ENCODE results near the gene KCNMA1.

Gene KCNMA1

DNA sequence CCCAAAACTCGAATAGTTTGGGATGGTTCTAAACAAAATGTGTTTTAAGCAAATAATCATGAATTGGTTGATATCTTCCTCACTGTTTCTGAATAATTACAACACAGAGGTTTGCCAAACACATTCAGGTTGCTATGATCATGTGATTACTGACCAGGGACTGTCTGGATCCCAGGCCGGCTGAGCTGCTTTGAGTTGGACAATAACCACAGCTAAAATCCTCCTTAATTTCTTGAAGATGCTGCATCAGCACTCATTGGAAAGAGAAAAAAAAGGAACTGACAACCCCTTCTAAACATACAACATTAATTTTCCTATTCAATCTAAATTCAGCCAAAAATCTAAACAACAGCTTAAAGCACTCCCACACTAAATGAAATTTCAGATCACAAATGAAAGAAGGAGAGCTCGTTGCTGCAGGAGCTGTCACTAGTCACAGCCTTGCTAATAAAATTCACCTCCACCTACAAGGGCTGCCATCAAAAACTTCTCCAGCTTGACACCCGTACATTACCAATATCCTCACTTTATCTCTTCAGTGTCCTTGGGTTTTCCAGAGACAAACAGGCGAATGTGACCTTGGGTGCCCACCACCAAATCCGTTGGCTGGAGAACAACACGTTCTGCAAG is 560.2 kb downstream of the KCNMA1 start:
- DNase-seq (ENCODE audit: low read depth), result no peak

DNA sequence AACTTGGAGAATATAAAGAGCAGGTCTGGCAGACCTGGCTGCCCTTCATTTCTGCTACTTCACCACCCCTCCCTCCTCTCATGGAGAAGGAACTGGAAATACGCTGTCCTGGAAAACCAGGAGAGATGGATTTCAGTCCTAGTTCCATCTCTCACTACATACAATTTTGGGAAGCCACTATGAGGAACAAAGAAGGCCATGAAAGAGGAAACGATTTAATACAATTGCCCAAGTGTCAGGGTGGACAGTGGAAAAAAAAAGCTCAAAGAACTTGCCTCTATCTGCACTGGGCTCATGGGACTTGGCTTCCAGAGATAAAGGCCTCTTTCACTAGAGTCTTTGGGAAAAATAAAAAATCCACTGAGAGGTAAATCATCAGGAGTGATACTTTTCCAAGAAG is 561.7 kb downstream of the KCNMA1 start:
- DNase-seq (ENCODE audit: low read depth), result no peak

DNA sequence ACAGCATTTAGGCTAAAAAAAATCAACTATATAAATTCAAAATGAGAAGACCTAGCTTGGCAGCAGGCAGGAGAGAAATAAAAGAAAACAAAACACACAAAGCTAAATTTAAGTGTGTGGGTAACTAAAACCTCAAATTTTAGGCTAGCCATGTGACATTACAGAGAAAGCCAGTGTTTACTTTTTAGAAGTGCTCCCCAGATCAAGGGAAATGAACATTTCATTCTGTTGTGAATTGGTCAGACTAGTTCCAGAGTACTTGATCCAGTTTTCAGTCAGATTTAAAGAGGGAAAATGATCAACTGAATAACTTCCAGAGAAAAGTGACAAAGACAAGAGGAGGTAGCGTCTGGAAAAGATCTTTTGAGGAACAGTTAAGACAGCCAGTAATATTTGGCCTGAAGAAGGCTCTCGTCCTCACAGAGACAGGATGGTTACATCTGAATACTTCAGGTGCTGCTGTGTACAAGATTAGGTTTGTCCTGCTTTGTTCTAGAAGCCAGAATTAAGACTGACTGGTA is 563.4 kb downstream of the KCNMA1 start:
- DNase-seq (ENCODE audit: low read depth), result no peak

DNA sequence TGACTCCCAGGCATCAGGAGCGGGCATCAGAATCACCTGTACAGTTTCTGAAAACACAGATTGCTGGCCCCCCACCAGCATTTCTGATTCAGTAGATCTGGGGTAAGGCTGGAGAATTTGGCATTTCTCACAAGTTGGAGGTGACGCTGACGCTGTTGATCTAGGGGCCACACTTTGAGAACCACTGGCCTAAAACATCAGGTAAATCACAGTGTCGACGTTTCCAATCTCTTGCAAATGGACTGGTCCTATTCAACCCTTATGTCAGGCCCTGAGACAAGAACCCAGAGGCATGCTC is 564.0 kb downstream of the KCNMA1 start:
- no peak for DNase-seq (ENCODE audit: low read depth)

DNA sequence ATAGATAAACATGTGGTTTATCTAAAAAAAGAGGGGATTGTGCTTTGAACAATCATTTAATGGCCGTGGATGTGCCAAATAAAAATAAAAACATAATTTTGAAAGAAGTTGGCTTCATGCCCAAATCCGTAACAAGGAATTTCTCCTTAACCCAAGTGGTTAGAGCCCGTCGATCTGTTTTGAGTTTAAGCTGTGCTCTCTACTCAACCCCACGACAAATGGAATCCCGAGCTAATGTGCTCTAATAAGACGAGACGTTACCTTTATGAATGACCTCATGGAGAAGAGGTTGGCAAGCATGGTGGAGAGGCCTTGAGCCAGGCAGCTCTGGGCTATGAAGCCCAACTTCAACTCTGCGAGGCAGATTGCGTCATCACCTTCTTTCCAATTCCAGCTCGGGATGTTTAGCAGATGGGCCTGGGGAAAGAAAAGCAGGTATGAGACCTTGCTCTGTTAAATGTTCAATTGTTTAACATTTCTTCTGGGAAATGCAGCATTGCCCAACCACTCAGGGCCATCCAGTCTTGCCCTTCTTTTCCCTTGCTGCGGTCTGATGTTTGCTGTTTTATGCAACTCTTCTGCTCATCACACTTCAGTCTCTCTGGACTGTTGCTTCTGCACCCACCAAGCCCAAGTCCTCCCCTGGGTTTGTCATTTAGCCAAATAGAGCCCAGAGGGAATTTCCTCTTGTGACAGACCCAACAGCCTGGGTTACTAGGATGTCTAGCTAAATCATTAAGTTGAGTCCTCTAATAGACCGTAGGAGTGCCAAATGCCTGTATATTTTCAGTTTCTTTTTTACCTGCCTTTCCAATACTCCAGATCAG is 564.6 kb downstream of the KCNMA1 start:
- no peak for DNase-seq (ENCODE audit: low read depth)

DNA sequence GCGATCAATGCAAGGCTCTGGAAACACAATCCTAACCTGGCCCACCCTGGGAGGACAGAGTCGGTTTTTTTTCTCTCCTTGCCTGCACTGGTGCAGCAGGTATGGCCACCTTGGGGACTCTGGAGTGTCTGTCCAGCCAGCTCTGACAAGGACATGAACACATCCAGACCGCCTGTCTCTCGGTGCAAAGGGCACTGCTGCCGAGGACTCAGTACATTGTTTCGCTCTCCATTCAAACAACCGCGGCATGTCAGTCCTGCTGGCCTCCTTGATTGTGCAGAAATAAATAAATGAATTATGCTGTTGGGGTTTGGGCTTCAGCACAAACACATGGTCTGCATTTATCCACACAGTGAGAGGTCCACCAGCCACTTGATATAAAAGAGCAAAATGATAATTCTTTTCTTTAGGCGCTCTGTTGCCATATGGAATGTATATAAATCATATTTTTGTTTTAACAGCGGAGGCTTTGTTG is 565.2 kb downstream of the KCNMA1 start:
- no peak for DNase-seq (ENCODE audit: low read depth)

DNA sequence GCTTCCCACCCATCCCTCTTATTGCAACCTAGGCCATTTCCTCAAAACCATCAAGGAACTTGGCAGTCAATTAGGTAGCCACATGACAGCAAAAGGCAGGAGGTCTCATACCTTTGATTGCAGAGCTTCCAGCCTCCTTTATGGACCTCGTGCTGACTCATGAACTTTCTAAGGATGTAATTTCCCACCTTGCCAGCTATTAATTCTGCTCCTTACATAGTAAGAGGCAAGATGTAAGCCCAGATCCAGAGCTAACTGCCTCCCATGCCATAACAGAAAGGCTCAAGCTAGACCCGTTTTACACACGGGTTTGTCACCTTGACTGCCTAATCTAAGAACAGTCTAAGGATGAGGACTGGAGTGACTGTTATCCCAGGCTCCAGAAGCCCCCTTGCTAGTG is 565.7 kb downstream of the KCNMA1 start:
- no peak for DNase-seq (ENCODE audit: low read depth)

DNA sequence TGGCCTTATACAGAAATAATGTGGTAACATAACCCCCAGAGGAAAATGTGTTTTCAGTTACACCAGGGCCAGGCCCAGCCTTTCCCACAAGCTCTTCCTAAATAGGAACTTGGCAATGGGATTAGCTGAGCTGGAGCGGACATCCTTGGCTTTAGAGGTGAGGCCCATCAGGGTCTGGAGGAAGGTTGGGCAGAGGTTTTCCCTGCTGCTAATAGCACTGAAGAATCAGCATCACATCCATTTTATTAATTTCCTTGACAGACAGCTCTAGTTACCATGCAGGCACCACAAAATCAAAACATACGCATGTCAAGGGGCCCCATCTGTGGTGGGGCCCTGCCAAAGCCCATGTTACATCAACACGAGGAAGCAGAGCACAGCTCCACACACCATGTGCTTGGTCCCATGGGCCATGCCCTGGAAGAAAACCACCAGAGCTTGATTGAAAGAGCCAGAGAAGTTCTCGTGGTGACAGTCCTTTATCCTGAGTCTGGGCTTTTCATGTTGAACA is 566.6 kb downstream of the KCNMA1 start:
- no peak for DNase-seq (ENCODE audit: low read depth)

DNA sequence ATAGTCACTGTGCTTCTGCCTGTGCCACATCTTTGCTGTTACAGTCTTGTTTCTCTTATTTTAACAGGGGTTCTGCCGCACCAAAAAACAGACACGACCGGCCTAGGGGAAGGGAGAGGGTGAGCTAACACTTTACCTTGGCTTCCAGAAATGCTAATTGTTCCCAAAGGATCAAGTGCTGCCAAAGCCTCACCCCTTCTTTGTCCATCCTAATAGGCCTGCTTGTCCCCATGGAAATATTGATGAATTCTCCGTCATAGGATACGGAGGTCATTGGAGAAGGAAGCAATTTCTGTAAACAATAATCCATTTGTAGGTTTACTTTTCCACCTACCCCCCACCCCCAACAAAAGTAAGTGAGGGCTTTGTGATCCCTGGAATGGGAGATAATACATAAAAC is 567.3 kb downstream of the KCNMA1 start:
- no peak for DNase-seq (ENCODE audit: low read depth)

DNA sequence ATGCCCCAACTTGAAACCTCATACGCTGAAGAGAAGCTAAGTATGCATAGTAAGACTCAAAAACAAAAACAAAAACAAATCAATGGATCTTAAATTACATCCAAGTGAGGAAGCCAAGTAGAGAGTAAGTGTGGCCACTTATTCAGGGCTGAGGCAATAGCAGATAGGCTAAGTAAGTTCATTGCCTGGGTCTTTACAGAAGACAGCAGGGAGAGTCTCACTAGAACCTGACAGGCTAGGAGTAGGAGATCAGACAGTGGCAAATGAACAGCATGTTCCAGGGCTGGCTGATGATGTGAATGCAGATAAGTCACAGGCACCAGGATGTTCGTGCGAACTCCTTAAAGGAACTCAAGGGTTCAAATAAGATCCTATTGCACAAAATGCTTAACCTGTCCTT is 568.6 kb downstream of the KCNMA1 start:
- no peak for DNase-seq (ENCODE audit: low read depth)

DNA sequence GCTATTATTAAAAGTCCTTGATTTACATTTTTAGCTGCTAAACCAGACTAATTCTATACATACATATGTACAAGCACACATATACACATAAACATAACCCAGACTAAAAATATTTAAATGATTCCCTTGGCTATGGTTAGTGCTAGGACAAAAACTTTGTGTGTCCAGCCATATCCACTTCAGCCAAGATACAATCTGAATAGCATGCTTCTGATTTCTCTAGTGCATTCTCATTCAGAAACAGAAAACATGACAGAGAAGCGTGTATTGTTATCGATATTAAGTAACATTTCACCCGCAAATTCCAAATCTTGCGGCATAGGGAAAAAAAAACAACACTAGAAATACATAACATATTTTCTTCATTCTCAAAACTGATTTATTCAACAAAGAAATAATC is 569.3 kb downstream of the KCNMA1 start:
- DNase-seq (ENCODE audit: low read depth), result no peak

DNA sequence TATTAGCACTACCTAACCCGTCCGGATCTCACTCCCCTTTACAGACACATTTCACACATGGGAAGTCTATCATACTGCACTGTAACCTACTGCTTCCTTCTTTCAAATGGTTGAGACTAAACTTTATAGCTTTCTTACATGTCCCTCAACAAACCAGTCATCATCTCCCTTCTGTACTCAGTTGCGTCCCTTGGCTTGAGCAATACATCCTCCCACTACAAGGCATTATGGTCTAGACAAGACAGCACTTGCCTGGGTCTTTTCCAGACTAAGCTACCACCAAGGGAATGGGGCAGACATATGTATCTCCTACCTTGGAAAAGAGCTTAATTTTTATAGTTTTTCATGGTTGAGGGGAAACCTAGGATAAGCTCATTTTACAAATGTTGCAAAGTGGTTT is 575.2 kb downstream of the KCNMA1 start:
- no peak for DNase-seq (ENCODE audit: low read depth)

DNA sequence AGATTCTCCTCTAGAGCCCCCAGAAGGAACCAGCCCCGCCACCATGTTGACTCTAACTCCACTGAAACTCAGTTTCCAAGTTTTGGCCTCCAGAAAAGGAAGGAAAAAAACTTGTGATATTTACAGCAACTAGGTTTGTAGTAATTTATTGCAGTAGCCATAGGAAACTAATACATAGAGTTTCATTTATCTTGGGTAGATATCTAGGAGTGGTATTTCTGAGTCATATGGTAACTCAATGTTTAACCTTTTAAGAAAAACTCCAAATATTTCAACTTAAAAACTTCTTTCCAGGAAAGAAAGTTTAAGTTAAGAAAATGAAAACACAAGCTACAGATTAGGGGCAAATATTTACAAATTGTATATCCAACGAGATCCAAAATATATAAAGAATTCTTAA is 576.7 kb downstream of the KCNMA1 start:
- DNase-seq (ENCODE audit: low read depth), result no peak

DNA sequence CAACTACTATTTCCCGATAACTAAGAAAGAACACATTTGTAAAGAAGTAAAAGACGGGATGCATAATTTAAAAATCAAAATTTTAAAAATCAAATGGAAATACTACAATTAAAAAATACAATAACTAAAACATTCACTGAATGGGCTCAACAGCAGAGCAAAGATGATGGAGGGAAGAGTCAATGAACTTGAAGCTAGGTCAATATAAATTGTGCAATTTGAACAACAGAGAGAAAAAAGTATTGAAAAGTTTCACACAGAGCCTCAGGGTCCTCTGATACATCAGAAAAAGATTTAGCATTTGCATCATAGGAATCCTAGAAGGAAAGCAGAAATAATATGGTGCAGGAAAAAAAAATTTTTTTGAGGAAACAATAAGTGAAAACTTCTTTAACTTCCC is 581.0 kb downstream of the KCNMA1 start:
- DNase-seq (ENCODE audit: low read depth), result no peak

DNA sequence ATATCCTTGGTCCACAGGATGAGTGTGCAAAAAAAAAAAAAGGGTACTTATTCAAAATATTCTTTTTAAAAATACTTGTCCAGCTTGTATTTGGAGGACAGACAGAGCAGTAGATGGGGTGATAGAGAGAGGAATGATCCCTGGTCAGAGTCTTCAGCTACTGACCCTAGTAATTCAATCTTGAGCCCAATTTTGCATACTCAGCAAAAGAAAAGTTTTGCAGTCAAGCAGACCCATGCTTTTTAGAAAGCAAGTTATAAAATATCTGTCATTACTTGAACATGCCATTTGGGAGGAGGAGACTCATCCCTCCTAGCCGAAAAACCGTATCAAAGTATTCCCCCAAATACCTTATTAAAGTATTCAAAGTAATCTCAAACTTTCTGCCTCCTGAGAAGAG is 585.0 kb downstream of the KCNMA1 start:
- no peak for DNase-seq (ENCODE audit: low read depth)

DNA sequence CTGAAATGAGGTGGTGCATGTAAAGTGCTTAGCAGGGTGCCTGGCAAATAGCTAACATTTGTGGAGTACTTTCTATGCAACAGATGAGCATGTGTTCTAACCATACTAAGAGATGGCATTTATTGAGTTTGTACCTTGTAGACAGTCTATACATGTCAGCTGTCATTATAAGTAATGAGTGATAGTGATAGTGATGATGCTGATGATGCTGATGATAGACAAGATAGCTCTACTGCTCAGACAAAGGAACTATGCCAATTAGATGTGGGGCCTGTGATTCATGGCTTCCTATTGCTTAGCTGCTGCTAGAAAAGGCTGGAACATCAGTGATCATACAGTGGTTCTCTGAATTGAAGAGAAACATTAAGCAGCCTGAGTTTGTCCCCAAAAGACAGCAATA is 585.8 kb downstream of the KCNMA1 start:
- no peak for DNase-seq (ENCODE audit: low read depth)

DNA sequence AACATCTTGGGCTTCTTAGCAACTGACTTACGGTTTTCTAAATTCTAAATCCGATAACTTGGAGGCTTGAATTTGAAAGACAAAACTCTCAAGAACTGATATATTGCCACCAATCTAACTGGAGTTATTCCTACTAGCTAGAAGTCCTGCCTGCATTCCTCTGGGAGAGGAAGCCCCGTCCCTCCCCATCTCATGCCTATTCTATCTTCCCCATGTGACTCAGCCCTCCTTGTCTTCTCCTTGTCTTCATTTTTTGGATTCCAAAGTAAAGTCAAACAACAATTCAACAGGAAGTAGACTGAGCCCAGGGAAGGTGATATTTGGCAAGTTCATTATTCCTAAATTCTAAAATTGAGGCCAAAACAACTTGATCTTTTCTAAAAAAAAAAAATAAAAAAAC is 587.7 kb downstream of the KCNMA1 start:
- no peak for DNase-seq (ENCODE audit: low read depth)

DNA sequence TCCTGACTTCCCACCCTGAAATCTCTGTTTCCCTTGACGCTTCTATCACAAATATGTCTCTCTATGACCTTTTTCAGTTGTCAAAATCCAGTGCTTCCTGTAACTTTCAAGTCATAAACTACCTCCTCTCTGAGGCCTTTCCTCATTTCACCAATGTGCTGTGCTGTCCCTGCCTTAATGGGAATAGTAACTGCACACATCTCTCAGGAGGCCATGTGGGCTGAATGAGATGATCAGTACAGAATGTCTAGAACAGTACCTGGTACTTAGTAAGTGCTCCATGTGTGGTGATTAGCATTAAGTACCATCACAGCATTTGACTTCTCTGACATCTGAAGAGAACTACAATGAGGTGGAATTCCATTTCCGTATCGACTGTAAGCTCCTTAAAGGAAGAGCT is 588.5 kb downstream of the KCNMA1 start:
- no peak for DNase-seq (ENCODE audit: low read depth)

DNA sequence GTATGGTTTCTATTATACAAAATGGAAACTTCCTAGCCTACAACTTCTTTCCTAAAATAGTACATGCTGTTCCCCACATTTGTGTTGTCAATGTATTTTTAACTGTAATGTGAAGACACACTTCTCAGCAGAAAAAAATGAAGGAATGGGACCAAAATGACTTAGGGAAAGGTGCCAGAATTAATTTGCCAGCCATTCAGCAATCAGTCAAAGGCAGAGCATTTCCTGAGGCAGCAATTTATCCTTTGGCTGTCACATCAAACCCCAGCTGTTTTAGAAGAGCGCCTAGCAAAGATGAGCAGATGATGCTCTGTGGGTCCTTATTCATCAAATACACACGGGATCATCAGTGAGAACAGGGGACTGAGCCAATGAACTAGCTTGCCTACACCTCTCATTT is 592.5 kb downstream of the KCNMA1 start:
- DNase-seq (ENCODE audit: low read depth), result no peak

DNA sequence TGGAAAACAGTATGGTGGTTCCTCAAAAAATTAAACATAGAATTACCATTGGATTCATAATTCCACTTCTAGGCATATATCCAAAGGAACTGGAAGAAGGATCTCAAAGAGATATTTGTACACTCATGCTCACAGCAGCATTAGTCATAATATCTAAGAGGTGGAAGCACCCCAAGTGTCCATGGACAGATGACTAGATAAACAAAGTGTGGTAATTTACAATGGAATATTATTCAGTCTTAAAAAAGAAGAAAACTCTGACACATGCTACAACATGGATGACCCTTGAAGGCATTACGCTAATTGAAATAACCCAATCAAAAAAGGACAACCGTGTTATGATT is 594.2 kb downstream of the KCNMA1 start:
- no peak for DNase-seq (ENCODE audit: low read depth)

DNA sequence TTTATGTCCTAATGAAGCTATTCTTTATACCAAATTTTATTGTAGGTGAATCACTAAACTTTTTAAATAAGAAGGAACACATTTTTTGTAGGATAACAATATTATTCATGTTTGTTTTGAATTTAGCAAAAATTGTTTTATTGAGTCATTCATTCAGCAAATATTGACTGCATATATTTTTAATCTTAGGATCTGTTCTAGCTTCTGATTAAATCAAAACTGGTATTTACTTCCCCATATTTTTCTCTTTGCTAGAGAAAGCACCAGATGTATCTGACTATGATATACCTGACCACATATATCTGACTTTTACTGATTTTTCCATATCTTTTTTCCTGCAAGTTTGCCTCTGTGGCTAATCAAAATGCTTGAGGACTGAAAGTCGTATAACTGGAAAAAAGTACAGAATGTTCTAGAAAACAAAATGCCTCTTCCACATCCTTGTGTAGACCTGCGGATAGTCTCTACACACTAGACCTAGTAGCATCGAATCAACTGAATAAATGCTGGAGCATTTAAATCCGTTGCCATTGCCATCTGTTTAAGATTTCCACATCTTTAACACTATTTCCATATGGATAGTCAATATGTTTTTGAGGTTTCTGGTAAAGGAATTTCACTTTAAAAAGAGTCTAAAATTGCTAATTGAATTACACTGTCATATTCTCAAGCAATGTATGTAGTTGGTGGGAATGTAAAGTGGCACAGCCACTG is 594.7 kb downstream of the KCNMA1 start:
- DNase-seq (ENCODE audit: low read depth), result no peak

DNA sequence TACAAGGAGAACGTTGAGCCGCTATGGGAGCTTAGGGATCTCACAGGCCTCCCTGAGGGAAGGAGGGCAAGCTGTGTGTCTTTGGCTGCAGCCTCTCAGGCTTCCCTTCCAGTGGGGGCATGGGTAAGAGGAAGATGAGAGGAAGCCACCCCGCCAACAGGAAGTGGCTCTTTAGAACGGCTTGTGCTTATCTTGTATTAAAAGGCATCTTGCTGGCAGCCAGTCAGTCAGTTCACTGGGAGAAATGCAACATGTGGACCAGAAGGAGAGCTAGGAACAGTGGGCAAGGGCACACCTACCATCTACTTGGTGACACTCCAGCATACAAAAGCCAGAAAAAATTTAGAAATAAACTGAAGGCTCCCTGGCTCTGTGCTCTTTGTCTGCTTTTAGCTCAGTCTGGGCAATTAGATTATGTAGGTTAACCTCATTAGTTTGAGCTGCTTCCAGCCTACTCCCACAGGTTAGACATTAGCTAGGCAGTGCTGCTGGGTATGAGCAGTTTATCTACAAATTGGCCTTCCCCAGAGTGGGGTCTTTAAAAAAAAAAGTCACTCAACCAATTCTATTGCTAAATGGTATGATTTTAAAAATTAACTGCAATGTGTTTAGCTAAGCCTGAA is 595.9 kb downstream of the KCNMA1 start:
- DNase-seq (ENCODE audit: low read depth), result no peak

DNA sequence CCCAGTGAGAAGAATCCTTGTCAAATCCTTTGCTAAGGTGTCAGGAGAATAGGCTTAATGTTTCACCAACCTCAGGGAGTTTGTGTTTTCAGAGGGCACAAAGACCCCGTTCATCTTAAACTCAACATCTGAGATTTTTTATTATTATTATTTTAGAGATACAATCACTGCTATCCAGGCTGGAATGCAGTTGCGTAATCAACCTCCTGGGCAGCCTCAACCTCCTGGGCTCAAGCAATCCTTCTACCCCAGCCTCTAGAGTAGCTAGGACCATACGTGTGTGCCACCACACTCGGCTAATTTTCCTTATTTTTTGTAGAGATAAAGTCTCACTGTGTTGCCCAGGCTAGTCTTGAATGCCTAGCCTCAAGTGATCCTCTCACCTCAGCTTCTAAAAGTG is 599.2 kb downstream of the KCNMA1 start:
- DNase-seq (ENCODE audit: low read depth), result no peak

Measured in GM04504 (cell line).